ENCODE results near the gene CCDC178.
A peak's percentile ranks its signal among the peaks of the same experiment; 100 is the strongest.
"Not testable (repeated sequence)": the region's sequence is repeated elsewhere in the genome, so short reads cannot be mapped to it uniquely, and the experiment has no call there.

Gene CCDC178

DNA sequence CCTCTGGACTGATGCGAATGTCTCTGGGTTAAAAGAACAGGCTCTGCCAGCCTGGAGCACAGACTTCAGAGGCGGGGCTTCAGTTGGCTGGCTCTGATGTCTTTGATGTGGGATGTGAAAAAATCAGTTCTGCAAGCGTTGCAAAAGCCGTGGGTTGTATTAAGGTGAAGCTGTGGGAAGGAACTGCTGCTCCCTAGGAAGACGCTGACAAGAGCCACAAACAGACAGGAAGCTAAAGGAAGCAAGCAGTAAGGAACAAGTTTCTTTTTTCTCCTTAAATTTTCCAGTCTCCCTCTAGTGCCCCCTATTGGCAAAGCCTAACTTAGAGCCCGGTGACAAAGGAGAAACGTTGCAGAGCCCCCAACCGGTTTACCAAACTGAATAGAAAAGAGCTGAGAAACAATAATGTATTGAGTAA, 239.0 kb downstream of the CCDC178 start:
- DNase-seq, result peak; percentile 72

DNA sequence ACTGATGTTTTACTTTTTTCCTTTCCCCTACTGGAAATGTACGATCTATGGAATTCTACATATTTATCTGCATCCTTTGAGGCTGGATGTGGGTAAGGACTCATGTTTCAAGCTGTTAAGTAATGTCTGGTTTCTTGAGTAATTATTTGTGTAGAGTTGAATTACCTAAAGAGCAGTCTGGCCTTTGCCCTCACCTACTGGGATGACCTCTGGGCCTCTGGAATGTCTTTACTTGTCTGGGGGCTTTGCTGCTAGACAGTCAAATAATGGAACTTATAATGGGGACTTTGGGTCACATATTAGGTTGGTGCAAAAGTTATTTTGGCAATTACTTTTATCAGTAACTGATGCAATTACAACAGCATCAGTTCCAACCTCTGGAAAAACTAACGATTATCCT, 244.7 kb downstream of the CCDC178 start:
- no peak for DNase-seq

DNA sequence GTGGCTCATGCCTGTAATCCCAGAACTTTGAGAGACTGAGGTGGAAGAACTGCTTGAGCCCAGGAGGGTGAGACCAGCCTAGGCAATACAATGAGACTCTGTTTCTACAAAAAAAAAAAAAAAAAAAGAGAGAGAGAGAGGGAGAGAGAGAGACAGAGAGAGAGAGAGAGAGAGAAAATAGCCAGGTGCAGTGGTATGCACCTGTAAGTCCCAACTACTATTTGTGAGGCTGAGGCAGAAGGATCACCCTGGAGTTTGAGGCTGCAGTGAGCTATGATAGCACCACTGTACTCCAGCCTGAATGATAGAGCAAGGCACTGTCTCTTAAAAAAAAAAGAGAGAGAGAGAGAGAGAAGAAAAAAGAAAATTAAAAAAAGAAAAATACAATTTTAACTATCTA, 245.7 kb downstream of the CCDC178 start:
- DNase-seq, result no peak

DNA sequence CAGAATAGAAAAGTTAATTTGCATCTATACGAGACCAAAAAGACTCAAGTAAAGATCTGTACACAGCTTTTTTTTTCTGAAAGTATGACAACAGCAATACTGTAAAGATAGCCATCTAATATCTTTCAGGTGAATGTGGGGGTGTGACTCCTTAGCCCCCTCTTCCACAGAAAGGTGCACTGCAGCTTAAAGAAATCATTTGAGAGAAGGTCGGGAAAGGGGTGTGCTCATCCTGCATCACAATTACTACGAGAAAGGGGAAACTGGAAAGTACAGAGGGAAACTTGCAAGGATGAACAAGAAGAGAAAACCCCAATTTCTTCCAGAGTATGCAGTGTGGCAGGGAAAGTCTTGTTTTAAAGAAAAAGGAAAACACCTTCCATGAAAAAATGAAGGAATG, 255.6 kb downstream of the CCDC178 start:
- DNase-seq, result no peak

DNA sequence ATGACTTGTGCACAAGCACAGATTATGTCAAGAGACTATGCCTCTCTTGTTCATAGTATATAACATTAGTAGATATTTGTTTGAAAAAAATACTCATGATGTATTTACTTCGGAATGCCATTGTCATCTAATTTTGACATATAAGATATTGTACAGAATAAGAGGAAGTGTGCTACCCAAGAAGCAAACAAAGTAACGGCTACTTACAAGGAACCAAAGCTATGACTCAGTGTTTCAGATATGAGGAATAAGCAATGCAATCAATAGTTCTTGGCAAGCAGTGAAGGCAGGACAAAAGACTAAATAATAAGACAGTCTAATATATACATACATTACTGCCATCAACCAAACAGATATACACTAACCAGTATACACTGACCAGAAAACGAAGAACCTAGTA, 256.3 kb downstream of the CCDC178 start:
- DNase-seq, result no peak

DNA sequence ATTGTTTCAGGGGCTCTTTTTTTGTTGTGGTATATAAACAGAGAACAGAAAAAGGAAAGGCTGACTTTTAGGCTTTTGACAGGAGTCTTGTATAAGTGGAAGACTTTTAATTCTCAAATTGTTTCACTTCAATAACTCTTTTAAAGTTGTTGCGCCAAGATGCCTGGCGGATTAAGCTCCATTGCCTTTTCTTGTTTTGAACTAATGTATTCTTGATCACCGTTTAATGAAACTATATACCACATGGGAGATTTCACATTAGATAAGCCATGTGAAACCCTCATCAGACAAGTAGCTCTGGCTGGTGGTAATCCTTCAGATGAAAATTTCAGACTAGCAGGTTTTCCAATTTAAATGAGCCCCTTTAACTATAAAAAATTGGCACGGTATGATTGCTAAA, 257.4 kb downstream of the CCDC178 start:
- DNase-seq, result no peak

DNA sequence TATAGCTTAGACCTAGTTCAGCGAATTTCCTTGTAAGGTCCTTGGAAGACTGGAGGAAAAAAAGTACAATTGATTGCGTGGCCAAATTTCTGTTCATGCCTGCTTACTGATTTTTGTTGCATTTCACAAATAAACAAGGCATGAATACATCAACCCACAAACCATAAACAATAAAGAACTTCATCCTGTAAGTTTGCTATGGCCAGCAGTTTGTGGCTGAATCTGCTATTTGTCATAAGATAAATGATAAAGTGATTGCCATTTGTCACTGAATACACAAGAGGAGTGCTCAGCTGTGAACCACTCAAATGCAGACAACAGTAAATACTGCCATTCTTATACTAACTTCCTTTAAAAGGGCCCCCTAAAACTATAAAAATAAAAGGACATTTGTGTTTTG, 259.5 kb downstream of the CCDC178 start:
- DNase-seq, result no peak

DNA sequence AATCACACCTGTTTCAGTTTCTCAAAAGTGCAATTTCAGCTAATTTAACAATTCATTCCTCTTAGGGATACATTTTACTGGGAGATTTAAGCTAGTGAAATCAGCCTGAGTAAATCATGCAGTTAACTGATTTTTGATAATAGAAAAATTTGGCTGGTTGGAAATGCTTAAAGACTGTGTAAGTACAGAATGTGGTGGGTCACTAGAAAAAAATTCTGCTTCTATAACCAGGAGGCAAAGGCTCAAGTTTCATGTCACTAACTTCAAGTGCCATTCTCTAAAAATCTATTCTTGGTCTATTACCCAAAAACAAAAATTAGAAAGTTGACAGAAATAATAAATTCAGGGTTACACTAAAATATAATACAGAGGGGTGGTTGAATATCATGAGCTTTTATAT, 271.3 kb downstream of the CCDC178 start:
- no peak for DNase-seq

DNA sequence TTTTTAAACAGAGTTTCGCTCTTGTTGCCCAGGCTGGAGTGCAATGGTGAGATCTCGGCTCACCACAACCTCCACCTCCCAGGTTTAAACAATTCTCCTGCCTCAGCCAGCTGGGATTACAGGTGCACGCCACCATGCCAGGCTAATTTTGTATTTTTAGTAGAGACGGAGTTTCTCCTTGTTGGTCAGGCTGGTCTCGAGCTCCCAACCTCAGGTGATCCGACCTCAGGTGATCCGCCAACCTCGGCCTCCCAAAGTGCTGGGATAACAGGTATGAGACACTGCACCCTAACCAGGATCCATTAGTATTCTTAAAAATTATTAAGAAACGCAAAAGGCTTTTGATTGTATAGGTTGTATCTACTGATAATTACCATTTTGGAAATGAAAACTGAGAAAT, 276.4 kb downstream of the CCDC178 start:
- DNase-seq, result not testable (repeated sequence)

DNA sequence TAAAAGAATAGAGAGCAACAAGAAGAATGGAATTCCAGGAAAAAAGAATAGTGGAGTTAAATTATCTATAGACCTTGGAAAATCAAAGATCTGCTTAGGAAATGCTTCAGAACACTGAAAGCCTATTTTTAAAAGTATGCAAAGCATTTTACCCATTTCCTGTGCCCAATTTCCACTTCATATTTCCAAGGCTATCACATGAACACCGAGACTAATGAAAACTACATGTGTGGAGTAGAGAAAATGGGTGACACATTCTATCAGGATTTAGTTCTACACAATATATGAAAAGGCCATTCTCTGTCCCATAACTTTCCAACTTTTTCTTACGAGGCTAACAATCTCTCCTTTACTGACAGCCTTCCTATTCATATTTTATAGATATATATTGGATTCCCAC, 279.4 kb downstream of the CCDC178 start:
- no peak for DNase-seq

DNA sequence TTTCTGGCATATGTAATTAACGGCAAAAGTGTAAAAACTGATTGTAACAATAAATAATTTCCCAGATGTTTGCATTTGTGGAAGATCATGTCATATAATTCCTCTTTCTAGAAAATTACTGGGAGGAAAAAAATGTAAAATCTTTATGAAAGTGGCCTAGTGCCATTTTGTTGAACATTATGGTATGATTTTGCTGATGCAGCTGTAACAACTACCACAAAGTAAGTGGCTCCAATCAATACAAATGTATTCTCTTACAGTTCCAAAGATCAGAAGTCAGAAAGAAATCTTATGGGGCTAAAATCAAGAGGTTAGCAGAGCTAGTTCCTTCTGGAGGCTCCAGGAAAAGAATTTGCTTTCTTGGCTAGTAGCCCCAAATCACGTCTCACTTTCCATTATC, 281.4 kb downstream of the CCDC178 start:
- DNase-seq, result no peak

DNA sequence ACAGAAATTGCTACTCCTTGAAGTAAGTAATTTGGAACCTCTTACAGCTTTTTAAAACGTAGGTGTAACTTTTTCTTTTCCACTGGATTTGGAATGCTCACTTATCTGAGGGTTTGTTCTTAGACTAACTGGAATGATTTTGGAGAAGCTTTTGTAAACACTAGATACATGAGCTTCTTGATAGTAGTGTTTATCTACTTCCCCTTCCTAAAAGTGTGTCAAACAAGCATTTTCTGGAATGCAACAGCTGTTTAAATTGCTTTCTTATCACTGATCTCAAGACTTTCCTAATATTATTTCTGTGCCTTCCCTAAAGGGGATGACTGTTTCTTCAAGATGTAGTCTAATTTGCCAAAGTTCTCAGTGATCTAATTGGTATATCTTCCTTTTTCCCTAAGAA, 282.6 kb downstream of the CCDC178 start:
- no peak for DNase-seq

DNA sequence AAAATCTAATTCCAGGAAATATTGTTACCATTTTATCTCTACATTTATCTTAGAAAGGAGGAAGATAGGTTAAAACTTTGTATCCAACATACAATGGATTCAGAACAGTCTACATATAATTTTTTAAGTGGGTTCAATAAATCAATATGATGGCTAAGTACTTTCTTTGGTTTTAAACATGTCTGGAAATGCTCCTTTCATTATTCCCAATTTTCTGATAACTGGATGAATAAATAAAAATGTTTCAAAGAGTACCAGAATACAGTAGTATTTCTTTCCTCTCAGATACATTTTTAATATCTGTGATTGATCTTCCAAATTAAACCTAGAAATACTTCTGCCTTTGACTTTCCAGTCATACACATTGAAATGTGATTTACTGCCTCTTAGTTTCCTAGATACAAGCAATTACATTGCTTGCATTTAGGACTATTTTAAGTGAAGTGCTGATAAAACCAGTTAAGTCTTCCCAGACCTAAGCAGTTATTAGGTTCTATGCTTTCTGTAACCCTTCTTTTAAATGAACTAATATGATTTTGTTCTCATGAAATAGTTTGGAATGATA, 283.5 kb downstream of the CCDC178 start:
- no peak for DNase-seq

DNA sequence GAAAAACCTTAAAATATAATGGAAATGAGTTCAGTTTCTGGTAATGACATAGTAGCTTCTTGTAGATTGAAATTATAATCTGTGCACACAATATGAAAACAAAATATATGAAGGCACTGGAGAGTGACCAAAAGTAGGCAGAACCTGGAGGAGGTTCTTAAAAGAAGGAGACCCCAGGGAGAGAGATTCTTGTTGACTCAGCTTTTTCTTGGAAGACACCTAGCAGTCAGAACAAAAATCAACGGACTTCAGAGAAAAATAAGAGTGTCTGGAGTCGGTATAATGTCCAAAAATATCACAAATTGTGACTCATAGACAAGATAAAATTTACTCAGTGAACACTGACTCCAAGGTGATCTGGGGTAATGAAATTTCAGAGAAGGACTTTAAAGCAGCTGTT, 286.5 kb downstream of the CCDC178 start:
- no peak for DNase-seq

DNA sequence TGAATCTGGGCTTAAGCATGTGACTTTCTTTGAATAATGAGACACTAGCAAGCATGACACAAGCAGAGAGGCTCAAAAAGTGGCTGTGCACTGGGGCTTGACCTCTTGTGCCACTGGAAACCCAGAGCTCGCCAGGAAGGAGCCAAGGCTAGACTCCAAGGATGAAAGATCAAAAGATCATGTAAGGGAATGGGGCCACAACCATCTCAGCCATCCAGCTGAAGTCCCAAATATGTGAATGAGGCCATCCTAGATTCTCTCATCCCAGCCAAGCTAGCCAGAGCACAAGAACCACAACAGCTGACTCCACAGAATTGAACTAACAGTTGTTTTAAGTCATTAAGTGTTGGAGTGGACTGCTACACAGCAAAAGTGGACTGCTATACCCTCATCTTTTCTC, 288.1 kb downstream of the CCDC178 start:
- no peak for DNase-seq

DNA sequence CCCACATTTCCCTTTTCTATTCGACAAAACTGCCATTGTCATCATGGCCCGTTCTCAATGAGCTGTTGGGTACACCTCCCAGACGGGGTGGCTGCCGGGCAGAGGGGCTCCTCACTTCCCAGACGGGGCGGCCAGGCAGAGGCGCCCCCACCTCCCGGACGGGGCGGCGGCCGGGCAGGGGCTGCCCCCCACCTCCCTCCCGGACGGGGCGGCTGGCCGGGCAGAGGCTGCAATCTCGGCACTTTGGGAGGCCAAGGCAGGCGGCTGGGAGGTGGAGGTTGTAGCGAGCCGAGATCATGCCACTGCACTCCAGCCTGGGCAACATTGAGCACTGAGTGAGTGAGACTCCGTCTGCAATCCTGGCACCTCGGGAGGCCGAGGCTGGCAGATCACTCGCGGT, 292.7 kb downstream of the CCDC178 start:
- not testable (repeated sequence) for DNase-seq

DNA sequence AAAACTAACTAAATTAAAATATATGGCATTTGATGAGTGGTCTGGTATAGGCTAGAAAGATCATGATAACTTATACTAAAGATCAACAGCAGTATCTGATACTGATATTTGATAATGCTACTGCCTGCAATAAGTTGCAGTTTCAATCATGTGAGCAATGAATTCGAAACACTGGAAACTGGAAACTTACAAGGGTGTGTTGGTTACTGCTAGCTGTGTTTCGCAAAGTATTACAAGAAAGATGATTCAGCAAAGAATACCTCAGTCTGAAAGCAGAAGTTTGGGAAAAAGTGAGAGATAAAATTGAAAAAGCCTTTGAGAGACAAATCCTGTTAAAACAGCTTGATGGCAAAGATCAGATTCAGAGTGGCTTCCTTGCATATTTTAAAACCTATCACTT, 294.5 kb downstream of the CCDC178 start:
- no peak for DNase-seq

DNA sequence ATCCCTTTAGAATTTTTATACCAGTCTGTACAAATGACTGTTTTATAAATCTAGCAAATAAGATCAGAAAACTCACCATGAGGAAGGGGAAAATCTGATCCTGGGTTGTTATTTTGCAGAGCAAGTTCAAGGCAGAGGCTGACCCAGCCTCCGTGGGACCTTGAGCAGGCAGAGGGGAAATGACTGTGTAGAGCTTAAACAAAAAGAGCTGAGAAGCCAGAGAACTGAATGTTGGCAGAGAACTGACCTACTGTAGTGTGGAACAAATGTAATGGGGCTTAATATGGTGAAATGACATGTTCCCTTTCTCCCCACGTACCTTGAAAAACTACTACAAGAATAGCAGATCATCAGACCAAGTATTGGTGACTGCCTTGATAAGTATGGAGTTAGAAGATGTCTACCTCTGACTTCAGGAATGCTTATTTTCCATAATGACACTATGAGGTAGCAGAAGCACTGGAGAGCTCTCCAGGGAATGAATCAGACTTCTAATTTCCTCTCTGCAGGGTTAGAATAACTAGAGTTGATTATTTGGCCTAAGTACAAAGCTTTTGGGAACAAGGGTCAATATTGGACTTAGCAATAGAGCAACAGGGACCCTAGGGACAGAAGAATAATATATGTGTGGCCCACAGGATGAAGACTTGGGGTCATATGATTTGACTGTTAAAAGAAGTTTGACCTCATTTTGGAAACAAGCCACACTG, 304.4 kb downstream of the CCDC178 start:
- DNase-seq, result no peak

DNA sequence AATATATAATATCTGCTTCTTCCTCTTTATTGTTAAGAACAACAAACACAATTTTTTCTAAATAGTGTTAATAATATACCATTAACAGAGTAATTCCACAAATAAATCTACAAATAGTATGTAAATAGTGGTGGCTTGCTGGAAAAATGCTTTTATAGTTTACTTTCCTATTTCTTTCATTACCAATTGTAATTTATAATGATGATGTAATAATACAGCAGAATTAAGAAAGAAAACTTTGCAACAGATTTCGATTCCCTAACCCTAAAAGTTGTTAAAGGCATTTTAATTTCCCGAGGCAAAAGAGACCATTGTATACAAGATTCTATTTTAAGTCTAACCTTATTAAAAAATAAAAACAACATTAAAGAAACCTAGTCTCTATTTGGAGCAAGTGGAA, 307.9 kb downstream of the CCDC178 start:
- DNase-seq, result no peak

DNA sequence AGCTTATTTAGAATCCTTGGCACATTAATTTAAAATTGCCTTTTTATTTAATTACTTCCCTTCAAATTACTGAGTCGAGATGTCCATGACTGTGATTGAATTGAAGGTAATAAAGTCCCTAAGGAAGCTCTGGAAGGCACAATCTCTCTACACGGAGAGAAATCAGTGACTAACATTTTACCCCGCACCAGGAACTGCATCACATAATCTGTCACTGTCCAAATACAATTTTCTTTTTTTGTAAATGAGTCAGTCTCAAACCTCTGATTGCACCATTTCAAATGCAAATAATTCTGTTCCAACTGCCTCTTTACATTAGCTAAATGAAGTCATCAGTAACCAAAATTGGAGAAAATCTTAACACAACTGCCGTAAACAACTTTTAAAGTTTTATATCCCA, 311.9 kb downstream of the CCDC178 start:
- DNase-seq, result peak; percentile 44

DNA sequence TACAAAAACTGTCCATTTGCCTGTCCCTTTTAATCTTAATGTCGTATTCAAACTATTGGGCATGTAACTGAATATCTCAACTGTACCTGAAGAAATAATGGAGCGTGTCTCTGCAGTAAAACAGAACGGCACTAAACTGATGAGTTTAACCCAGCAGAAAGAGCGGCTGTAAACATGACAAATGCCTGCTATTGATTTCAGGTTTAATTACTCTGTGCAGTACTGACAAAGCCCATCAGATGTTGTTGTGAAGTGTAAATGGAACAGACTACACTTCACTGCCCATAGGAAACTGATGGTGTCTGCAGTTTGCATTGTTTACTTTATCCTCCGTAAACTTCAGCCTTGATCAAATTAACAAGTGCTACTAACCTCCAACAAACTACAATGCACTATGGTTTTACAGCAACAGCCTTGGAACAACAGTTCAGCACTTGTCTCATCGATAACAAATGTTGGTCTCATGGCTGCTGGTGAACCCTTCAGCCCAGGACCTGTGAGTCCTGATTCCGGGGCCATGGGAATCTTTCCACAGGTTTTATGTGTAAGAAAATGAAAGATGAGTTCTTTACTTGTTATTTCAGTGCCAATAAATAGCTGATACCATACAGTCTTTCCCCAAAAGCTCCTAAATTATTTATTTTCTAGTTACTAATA, 316.5 kb downstream of the CCDC178 start:
- DNase-seq, result peak; percentile 86

DNA sequence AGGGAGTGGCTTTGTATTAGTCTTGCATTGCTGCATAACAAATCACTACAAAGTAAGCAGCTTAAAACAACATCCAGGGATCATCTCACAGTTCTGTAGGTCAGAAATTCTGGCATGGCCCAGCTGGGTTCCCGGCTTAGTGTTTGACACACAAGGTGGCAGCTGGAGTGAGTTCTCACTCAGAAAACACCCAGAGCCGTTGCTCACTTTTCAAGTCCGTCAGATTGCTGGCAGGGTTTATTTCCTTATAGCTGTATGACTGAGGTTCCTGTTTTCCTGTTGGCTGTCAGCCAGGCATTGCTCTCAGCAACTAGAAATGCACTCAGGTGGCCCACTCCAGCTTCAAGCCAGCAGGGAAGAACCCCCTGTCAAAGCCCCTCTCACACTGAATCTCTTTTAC, 324.1 kb downstream of the CCDC178 start:
- peak; percentile 66 for DNase-seq

DNA sequence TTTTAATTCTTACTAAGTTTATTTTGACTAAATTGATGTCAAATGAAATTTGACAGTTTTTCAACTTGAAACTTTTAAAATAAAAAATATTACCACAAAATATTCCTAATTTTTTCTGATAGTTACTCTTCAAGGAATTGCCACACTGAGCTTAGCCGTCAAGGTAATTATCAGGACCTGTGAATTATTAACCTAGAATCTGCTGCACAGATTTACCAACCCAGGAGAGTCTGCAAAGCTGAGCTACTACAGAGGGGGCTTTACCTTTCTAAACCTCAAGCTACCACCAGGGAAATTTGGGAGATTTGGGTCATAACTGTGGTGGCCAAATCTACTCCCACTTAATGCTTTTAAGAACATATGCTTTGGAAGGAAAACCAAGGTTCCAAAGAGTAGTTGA, 324.6 kb downstream of the CCDC178 start:
- no peak for DNase-seq

DNA sequence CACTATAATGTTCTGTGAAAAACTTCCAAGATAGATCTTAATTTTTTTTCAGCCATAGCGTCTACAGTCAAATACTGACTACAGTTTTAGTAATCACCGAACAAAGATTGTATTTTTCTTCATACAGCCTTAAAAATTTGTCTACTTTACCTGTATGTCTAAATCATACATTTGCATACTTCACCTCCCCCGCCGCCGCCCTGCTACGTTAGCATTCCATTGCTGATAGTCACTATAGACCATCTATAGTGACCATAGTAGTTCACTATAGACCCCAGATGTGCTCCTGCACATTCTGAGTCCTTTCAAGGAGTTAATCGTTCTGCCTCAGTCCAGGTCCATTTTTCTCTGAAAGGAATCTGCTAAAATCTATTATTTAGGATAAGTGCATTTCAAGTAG, 325.0 kb downstream of the CCDC178 start:
- DNase-seq, result no peak

DNA sequence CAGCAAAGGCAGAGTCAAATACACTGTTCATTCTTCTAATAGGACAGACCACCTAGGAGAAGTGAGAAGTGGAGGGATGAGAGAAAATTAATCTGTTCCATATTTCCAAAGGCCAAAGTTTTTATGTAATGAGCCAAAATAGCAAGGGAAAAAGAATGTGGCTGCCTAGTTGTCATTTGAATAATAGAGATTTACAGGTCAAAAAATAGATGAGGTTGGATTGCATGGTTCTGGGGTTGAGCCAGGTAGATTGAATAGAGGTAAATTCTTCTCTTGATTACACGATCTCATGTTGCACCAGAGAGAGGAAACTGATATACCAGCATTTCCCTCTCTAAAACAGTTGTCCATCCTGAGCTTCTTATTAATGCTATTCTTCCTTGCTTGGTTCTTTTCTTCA, 325.8 kb downstream of the CCDC178 start:
- DNase-seq, result no peak
